ENCODE results near the gene GPR78.
"Not testable (repeated sequence)": the region's sequence is repeated elsewhere in the genome, so short reads cannot be mapped to it uniquely, and the experiment has no call there.

The GPR78 gene

GRCh38 chr4:8618961-8619720 lies 38.9 kb downstream of the GPR78 start:
- DNase-seq, result no peak

- DNase-seq, result not testable (repeated sequence)
Observed at GRCh38 chr4:8621135-8621534, 40.9 kb downstream of the GPR78 start.

GRCh38 chr4:8624601-8625272 lies 44.5 kb downstream of the GPR78 start:
- DNase-seq, result not testable (repeated sequence)

- not testable (repeated sequence) for DNase-seq
Observed at GRCh38 chr4:8630240-8630905, 50.2 kb downstream of the GPR78 start.

- DNase-seq, result not testable (repeated sequence)
Observed at GRCh38 chr4:8631896-8632295, 51.7 kb downstream of the GPR78 start.

- not testable (repeated sequence) for DNase-seq
Observed at GRCh38 chr4:8634773-8635172, 54.6 kb downstream of the GPR78 start.

- DNase-seq, result not testable (repeated sequence)
Observed at GRCh38 chr4:8635897-8636554, 55.8 kb downstream of the GPR78 start.
